Measurements from ENCODE around the gene OR2G2.

DNA sequence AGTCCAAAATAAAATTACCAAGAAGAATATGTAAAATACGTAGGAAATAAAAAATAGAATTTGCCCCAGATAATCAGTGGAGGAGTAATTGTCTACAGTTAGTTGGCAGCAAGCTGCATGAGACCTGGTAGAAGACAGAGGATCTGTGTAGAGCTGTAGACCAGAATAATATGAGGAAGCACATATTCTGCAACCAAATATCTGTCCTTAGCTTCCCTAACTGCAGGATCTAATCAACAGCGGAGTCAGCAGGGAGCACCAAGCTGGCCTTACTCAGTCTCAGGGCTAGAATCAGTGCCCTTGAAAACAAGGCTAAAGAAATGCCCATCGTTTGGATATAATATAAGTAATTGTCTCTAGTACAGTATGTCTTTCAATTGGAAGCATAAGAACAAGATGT lies 45.3 kb upstream of the OR2G2 start:
- TF ChIP-seq, protein P1, sequence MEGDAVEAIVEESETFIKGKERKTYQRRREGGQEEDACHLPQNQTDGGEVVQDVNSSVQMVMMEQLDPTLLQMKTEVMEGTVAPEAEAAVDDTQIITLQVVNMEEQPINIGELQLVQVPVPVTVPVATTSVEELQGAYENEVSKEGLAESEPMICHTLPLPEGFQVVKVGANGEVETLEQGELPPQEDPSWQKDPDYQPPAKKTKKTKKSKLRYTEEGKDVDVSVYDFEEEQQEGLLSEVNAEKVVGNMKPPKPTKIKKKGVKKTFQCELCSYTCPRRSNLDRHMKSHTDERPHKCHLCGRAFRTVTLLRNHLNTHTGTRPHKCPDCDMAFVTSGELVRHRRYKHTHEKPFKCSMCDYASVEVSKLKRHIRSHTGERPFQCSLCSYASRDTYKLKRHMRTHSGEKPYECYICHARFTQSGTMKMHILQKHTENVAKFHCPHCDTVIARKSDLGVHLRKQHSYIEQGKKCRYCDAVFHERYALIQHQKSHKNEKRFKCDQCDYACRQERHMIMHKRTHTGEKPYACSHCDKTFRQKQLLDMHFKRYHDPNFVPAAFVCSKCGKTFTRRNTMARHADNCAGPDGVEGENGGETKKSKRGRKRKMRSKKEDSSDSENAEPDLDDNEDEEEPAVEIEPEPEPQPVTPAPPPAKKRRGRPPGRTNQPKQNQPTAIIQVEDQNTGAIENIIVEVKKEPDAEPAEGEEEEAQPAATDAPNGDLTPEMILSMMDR (conservative IDR thresholded peaks at IDR 0.05 in 1 of 2, IDR thresholded peaks at IDR 0.05 in 1 of 2; ENCODE audit: low read depth in 1 of 2, low read length in 2 of 2), result no peak
- no peak for TF ChIP-seq EZH2 (IDR thresholded peaks at IDR 0.05; ENCODE audit: low read length, missing control alignments)
